ENCODE measurements around the gene ZNF57. TPM values are rescaled to one million over a fixed set of nuclear protein-coding genes. Genes with fewer than 3 reads are reported as not detected.

ZNF57 gene
- total and polyA plus RNA-seq, 9 of the 15 experiments (the other 6 are each of a cell fraction or from before 2014, with no cell fraction given) = 3.9 to 13.5 (median 7.8) TPM

- TF ChIP-seq BRF1 (IDR thresholded peaks at IDR 0.05; ENCODE audit: borderline replicate concordance, extremely low read depth, insufficient read length) (no peak), RCOR1 (IDR thresholded peaks at IDR 0.05; ENCODE audit: borderline replicate concordance in 1 of 2, low read depth in 2 of 2, low read length in 2 of 2) (no peak), ZBTB43 (CRISPR knock-in tag; IDR thresholded peaks at IDR 0.05) (no peak), CCNT2 (IDR thresholded peaks at IDR 0.05; ENCODE audit: borderline replicate concordance, extremely low read depth, insufficient read length, low read depth, low read length) (no peak), TAF9B (IDR thresholded peaks at IDR 0.05; ENCODE audit: partially characterized antibody) (no peak), TRIM24 (IDR thresholded peaks at IDR 0.05) (0 out of 4 replicates have a peak, but pooled peaks of 1 of the 2 experiments have one; percentile 42), ZNF696 (CRISPR knock-in tag; conservative IDR thresholded peaks at IDR 0.05) (no peak), PKNOX1 (IDR thresholded peaks at IDR 0.05) (no peak), PHF21A (IDR thresholded peaks at IDR 0.05; ENCODE audit: borderline replicate concordance, low read depth) (no peak), ZNF197 (CRISPR knock-in tag; IDR thresholded peaks at IDR 0.05; ENCODE audit: low read depth) (no peak), ZBED1 (IDR thresholded peaks at IDR 0.05) (no peak), RBBP5 (IDR thresholded peaks at IDR 0.05; ENCODE audit: borderline replicate concordance, insufficient read depth, low read length, poor library complexity, severe bottlenecking) (no peak), THRB (CRISPR knock-in tag; conservative IDR thresholded peaks at IDR 0.05) (no peak; the same call in 1 of the 2 replicates), FOXA3 (CRISPR knock-in tag; conservative IDR thresholded peaks at IDR 0.05 in 1 of 2, IDR thresholded peaks at IDR 0.05 in 1 of 2) (no peak; a peak in 1 of 4 replicates), GABPA (tag; conservative IDR thresholded peaks at IDR 0.05; ENCODE audit: low read depth) (no peak; the same call in 1 of the 2 replicates), ZFP30 (CRISPR knock-in tag; IDR thresholded peaks at IDR 0.05; ENCODE audit: borderline replicate concordance) (no peak), SMARCE1 (IDR thresholded peaks at IDR 0.05) (no peak), XRCC5 (IDR thresholded peaks at IDR 0.05; ENCODE audit: low read depth, low read length) (no peak), ZNF507 (tag; conservative IDR thresholded peaks at IDR 0.05) (no peak), RHOXF2B (CRISPR knock-in tag; conservative IDR thresholded peaks at IDR 0.05) (peak; percentile 63; the same call in 1 of the 2 replicates), BRCA1 (IDR thresholded peaks at IDR 0.05) (no peak), BRCA1 (CRISPR knock-in tag; IDR thresholded peaks at IDR 0.05) (no peak), NCOA2 (IDR thresholded peaks at IDR 0.05; ENCODE audit: partially characterized antibody in 2 of 2) (no peak), NELFE (IDR thresholded peaks at IDR 0.05; ENCODE audit: insufficient read depth, insufficient read length) (no peak), ARID1B (IDR thresholded peaks at IDR 0.05) (peak; percentile 59), NBN (IDR thresholded peaks at IDR 0.05; ENCODE audit: low read depth) (peak; percentile 95), ZNF75A (CRISPR knock-in tag; IDR thresholded peaks at IDR 0.05) (no peak)
These were observed 61.4 kb downstream of the ZNF57 start (continued) for GRCh38 chr19:2962018-2962670.

All from K562 (cell line).